LoVo (cell line): ENCODE data around the gene ZNF202.

Source experiments
- DNase-seq: peaks from one replicate; pipeline ENCODE4 v3.0.0-alpha.2; 2016; ENCODE audit warnings: low spot score

Gene ZNF202

DNA sequence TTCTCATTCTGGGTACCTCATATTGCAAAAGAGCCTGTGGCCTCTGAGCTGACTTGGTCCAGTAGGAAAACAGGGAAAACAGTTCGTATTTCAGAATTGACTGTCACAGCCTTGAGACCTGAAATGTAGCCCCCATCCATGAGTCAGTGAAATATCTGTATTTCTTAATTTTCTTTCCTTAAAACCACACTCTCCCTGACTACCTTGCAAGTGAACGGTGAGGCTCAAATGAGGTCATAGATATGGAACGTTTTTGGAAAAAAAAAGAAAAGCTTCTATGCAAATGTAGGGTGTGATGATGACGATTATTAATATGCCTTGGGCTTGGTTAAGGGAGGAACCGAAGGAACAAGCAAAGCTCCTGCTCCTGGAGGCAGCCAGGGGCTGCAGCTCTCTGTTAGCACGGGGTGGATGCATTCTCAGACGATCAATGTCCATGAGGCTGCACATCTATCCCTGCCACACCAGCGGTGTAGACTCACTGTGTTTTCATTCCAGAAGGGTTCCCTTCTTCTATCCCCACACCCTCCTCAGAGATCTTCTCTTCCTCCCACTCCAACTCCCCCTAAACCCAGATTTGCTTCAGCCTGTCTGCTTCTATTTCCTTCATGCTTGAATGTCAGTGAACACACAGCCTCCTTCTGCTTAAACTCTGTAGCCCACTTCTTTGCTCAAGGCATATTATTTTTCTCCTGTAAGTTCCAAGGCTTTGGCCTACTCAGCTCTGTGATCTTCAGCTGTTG lies 57.9 kb downstream of the ZNF202 start:
- DNase-seq = no peak

DNA sequence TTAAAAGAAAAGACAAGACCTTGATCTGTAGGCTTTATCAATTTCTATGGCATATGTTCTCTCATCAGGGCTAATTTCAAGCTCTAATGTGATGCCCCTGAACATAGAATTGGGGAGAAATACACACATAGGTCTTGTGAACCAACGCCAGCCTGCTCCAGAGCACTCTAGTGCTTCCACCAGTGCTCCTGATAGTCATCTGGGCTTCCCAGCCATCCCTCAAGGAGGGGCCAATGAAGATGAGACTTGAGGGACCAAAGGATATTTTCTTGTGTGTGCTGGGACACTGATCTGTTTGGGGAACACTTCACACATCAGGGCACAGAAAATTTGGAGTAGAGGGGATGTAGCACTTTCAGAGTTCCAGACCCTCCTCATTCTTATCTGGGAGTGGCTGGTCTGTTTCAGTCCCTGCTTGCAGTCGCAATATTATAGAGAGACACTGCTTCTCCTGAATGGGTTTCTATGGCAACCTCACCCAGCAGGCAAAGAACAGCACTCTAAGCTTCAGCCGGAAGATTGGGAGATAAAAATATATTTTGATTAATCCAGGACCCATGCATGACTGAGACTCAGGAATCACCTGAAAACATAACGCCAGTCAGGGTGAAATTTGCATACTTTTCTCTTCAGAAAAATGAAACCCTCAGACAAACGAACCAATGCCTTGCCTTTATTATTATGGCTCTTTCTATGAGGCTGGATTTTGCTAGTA lies 58.6 kb downstream of the ZNF202 start:
- DNase-seq = no peak

DNA sequence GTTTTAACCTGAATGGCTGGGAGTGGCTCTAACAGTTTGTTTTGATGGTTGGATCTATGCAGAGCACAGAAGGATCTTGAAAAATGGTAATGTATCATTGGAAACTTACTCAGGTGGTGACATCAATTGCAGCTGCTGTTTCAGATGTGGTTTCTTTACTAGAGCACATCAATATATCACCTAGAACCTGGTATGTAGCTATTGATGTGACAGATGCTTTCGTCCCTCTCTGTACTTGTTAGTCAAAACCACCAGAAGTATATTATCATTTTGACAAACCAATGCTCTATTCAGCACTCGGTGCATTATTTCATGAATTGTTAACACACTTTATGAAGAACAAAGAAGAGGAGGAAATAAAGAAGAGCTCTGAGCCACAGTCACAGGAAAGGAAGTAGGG lies 60.4 kb downstream of the ZNF202 start:
- DNase-seq = no peak

GRCh38 chr11:123678246-123678645 lies 63.2 kb downstream of the ZNF202 start:
- DNase-seq = no peak

DNA sequence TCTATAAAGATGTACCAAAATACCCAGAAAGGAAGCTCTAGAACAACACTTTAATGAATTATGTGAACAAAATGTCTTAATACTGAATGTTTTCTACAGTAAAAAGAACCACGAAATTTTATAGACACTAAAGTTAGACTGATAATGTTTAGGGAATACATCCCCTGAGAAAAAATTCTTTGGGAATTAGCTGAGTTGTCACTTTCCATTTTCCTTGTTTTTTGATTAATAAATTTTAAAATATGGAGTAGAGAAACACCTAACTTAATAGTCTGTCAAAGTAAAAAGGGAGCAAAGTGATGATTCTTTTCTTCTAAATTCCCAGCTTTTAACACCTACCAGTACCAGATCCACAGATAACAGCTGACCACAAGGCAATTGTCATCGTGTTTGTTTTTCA lies 64.0 kb downstream of the ZNF202 start:
- no peak for DNase-seq

DNA sequence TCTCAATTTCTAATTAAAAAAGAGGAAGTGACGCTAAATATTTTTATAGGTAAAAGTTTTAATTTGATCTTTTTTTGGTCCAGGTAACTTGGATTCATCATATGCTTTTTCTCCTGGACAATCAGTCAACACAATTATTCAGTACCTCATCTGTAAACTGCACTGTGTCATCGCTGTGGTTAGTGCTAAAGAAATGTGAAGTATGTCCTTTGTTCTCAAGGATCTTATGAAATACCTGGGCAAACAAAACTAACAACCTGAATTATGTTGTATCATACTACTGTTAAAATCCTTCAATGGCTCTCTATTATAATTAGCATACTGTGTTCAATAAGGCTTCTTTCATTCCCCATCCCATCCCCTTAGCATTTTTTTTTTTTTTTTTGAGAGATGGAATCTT lies 67.2 kb downstream of the ZNF202 start:
- no peak for DNase-seq
